Measurements from ENCODE around the gene TMUB2.
A peak's percentile ranks its signal among the peaks of the same experiment; 100 is the strongest.

TMUB2 gene

DNA sequence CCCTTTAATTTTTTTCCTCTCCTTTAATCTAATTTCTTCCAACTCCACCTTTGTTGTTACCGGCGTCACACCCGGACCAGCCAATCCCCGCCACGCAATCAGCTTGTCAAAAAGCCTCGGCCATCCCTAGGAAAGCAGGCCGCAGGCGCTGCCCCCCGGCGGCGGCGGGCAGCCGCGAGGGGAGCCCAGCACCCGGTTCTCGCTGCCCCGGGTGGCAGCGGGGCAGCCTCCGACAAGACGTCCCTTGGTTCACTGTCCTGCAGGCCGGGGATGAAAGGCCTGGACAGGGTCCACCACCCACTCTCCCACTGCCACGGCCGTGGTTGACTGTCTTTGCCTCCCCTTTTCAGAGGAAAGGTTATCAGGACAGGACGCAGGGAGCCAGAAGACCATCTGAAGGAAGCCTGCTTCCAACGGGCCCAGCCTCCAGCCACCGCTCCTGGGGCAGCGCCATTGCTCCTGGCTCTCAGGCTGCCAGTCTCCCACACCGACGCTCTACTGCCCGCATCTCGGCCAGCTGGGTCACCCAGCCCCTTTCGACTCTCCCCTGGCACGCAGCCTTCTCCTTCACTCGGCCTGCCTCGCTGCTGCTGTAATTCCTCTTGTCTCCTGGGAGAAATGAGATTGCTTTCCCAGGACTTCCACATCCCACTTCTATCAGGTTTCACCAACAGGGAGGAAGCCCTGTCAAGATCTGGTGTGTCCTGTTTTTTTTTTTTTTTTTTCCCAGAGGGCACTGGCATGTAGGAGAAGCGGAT lies 35.5 kb downstream of the TMUB2 start:
- H3K4me3 ChIP-seq (ENCODE audit: low read depth, low read length, poor library complexity, severe bottlenecking): peak overlapping the region; percentile 86
- H3K27ac ChIP-seq (ENCODE audit: low read depth, low read length, poor library complexity, severe bottlenecking): no peak overlapping the region
- H3K27me3 ChIP-seq (ENCODE audit: insufficient read depth, low read length): no peaks in the 10 kb centered on the region
- H3K4me2 ChIP-seq (ENCODE audit: low read length): peak overlapping the region; percentile 95
- H4K20me1 ChIP-seq (ENCODE audit: insufficient read depth, low read length): no peaks in the 10 kb centered on the region
- H3K4me1 ChIP-seq (ENCODE audit: insufficient read depth, low read length, severe bottlenecking): peaks cover 20% of the 10 kb centered on the region
- no peak overlapping the region for H2AFZ ChIP-seq (ENCODE audit: low read length)
- H3K36me3 ChIP-seq (ENCODE audit: insufficient read depth, low read length): peaks cover 8% of the 10 kb centered on the region
- no peaks in the 10 kb centered on the region for H3K9me2 ChIP-seq (ENCODE audit: low read depth, low read length)
- no peaks in the 10 kb centered on the region for H3F3A ChIP-seq (ENCODE audit: insufficient read depth, low read length)
- no peak for TF ChIP-seq EZH2 (IDR thresholded peaks at IDR 0.05; ENCODE audit: borderline replicate concordance, low read length)
- TF ChIP-seq, protein P1, sequence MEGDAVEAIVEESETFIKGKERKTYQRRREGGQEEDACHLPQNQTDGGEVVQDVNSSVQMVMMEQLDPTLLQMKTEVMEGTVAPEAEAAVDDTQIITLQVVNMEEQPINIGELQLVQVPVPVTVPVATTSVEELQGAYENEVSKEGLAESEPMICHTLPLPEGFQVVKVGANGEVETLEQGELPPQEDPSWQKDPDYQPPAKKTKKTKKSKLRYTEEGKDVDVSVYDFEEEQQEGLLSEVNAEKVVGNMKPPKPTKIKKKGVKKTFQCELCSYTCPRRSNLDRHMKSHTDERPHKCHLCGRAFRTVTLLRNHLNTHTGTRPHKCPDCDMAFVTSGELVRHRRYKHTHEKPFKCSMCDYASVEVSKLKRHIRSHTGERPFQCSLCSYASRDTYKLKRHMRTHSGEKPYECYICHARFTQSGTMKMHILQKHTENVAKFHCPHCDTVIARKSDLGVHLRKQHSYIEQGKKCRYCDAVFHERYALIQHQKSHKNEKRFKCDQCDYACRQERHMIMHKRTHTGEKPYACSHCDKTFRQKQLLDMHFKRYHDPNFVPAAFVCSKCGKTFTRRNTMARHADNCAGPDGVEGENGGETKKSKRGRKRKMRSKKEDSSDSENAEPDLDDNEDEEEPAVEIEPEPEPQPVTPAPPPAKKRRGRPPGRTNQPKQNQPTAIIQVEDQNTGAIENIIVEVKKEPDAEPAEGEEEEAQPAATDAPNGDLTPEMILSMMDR (IDR thresholded peaks at IDR 0.05; ENCODE audit: low read length): no peak
- no peak overlapping the region; the same call in 1 of the 2 replicates for H3K9ac ChIP-seq (ENCODE audit: low read length)
- H3K9me3 ChIP-seq (ENCODE audit: low read length): no peaks in the 10 kb centered on the region
- H3K79me2 ChIP-seq (ENCODE audit: insufficient read depth, low read length): peaks cover 10% of the 10 kb centered on the region

DNA sequence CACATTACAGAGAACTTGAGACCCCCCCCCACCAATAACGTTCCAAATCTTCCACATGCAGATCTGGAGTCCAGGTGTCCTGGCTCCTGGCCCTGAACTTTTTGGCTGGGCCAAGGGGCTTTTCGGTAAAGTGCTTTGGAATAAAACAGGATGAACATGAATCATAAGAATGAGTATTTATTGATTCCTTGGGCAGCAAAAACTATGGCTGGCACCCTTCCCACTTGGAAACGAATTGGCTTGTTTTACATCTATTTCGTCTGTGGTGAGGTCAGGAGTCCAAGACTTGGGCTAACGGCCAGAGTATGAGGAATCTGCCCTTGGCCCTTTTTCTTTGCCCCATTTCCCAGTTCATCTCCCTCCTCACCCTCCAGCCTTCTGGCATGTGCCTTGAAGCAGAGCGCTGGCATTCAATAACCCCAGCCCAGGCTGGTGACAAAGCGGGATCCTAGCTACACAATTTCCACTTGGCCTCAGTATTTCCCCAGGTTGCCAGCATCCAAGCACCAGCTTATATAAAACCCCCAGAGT lies 36.8 kb downstream of the TMUB2 start:
- H3K9me3 ChIP-seq (ENCODE audit: low read length): no peaks in the 10 kb centered on the region
- H3K9ac ChIP-seq (ENCODE audit: low read length): no peak overlapping the region
- no peak overlapping the region for H3K4me3 ChIP-seq (ENCODE audit: low read depth, low read length, poor library complexity, severe bottlenecking)
- H2AFZ ChIP-seq (ENCODE audit: low read length): no peak overlapping the region
- peaks cover 11% of the 10 kb centered on the region for H3K4me1 ChIP-seq (ENCODE audit: insufficient read depth, low read length, severe bottlenecking)
- no peak overlapping the region for H3K4me2 ChIP-seq (ENCODE audit: low read length)
- H4K20me1 ChIP-seq (ENCODE audit: insufficient read depth, low read length): no peaks in the 10 kb centered on the region
- no peaks in the 10 kb centered on the region for H3K27me3 ChIP-seq (ENCODE audit: insufficient read depth, low read length)
- no peak overlapping the region for H3K27ac ChIP-seq (ENCODE audit: low read depth, low read length, poor library complexity, severe bottlenecking)
- H3F3A ChIP-seq (ENCODE audit: insufficient read depth, low read length): no peaks in the 10 kb centered on the region
- H3K79me2 ChIP-seq (ENCODE audit: insufficient read depth, low read length): no peaks in the 10 kb centered on the region
- H3K36me3 ChIP-seq (ENCODE audit: insufficient read depth, low read length): no peaks in the 10 kb centered on the region; the same call in 1 of the 2 replicates
- TF ChIP-seq EZH2 (IDR thresholded peaks at IDR 0.05; ENCODE audit: borderline replicate concordance, low read length): no peak
- TF ChIP-seq, protein P1 (IDR thresholded peaks at IDR 0.05; ENCODE audit: low read length): no peak
- H3K9me2 ChIP-seq (ENCODE audit: low read depth, low read length): no peaks in the 10 kb centered on the region

DNA sequence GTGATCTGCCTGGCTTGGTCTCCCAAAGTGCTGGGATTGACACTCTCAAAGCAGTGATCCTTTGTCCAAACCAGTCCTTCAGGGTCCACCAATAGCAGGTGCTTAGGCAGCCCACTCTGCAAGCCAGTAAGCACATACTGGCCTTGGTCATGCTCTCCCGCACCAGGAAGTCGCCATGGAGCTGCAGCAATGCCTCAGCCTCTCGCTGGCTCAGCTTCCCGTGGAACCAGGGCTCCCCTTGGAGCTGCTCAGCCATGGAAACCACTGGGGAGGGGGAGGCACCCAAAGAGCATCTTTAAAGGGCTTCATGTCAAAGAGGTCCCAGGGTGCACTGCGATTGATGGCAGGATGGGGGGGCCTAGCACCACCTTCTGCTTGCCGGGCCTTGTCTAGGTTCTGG lies 42.3 kb downstream of the TMUB2 start:
- no peaks in the 10 kb centered on the region for H3K9me3 ChIP-seq (ENCODE audit: low read length)
- no peak overlapping the region for H3K27ac ChIP-seq (ENCODE audit: low read depth, low read length, poor library complexity, severe bottlenecking)
- H3K4me3 ChIP-seq (ENCODE audit: low read depth, low read length, poor library complexity, severe bottlenecking): no peak overlapping the region
- H4K20me1 ChIP-seq (ENCODE audit: insufficient read depth, low read length): no peaks in the 10 kb centered on the region
- no peaks in the 10 kb centered on the region for H3K79me2 ChIP-seq (ENCODE audit: insufficient read depth, low read length)
- no peak overlapping the region for H3K9ac ChIP-seq (ENCODE audit: low read length)
- H3K36me3 ChIP-seq (ENCODE audit: insufficient read depth, low read length): no peaks in the 10 kb centered on the region; the same call in 1 of the 2 replicates
- H3K27me3 ChIP-seq (ENCODE audit: insufficient read depth, low read length): no peaks in the 10 kb centered on the region
- no peaks in the 10 kb centered on the region for H3K4me1 ChIP-seq (ENCODE audit: insufficient read depth, low read length, severe bottlenecking)
- no peaks in the 10 kb centered on the region for H3F3A ChIP-seq (ENCODE audit: insufficient read depth, low read length)
- H3K4me2 ChIP-seq (ENCODE audit: low read length): no peak overlapping the region
- no peak overlapping the region for H2AFZ ChIP-seq (ENCODE audit: low read length)
- no peaks in the 10 kb centered on the region for H3K9me2 ChIP-seq (ENCODE audit: low read depth, low read length)
- TF ChIP-seq, protein P1 (IDR thresholded peaks at IDR 0.05; ENCODE audit: low read length): no peak
- no peak for TF ChIP-seq EZH2 (IDR thresholded peaks at IDR 0.05; ENCODE audit: borderline replicate concordance, low read length)

All from OCI-LY1 (cell line).